NCI-H2107 (cell line): ENCODE measurements around the gene MRPL18.

ENCODE experiments used
- DNase-seq: peaks from one replicate; lab custom pipeline; 2025; lab: John Stamatoyannopoulos, UW

MRPL18 gene

GRCh38 chr6:159844737-159845645 is 54.7 kb downstream of the MRPL18 start:
- DNase-seq, result peak; percentile 52
